Measurements from ENCODE around the gene KCNK15. TPM values are rescaled to one million over a fixed set of nuclear protein-coding genes. Genes with fewer than 3 reads are reported as not detected.

Gene KCNK15
- total and polyA plus RNA-seq, 4 donors, result 0.48 to 2.6 (median 1.1) TPM

DNA sequence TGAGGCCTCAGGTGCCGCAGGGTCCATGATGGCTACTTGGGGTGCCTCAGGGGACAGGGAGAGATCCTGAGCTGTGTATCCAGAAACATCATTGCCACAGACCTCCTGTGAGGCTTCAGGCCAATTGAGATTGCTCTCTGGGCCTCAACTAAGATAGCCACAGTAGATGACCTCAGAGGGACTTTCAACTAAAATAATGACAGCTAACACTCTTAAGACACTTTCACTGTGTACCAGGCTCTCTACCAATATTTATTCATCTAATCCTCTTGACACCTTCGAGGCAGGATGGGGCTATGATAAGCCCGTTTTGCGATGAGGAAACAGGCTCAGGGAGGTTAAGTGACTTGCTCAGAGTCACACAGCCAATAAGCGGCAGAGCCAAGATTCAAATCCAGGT is 54.0 kb downstream of the KCNK15 start:
- H3K27ac ChIP-seq (ENCODE audit: low read depth in 1 of 2, low read length in 1 of 2), result no peak overlapping the region
- DNase-seq (no peak), ATAC-seq (ENCODE audit: insufficient read depth, low FRiP score) (no peak)
- no peak overlapping the region for H3K4me3 ChIP-seq
- WGBS, 2 donors, result 79 to 90% methylated on average over 5 of the region's 5 CpGs
- no peak for TF ChIP-seq CTCF (IDR thresholded peaks at IDR 0.05; ENCODE audit: control extremely low read depth, extremely low read depth)
- H3K36me3 ChIP-seq (ENCODE audit: control insufficient read depth in 4 of 4, insufficient read depth in 4 of 4, low read length in 4 of 4), result no peaks in the 10 kb centered on the region
- no peaks in the 10 kb centered on the region for H3K9me3 ChIP-seq (ENCODE audit: control insufficient read depth in 4 of 4, insufficient read depth in 3 of 4, low read length in 3 of 4)
- H3K9ac ChIP-seq (ENCODE audit: insufficient read depth in 1 of 2, low read length in 2 of 2), result no peak overlapping the region
- peaks cover 0 to 5% (median 0%) of the 10 kb centered on the region in 5 donors for H3K4me1 ChIP-seq (ENCODE audit: control insufficient read depth in 5 of 5, insufficient read depth in 5 of 5, low read length in 5 of 5)
- H3K27me3 ChIP-seq (ENCODE audit: control insufficient read depth in 3 of 3, insufficient read depth in 3 of 3, low read length in 2 of 3), result no peaks in the 10 kb centered on the region

GRCh38 chr20:44800391-44801046 is 54.9 kb downstream of the KCNK15 start:
- Histone ChIP-seq H3K9ac (ENCODE audit: insufficient read depth in 1 of 2, low read length in 2 of 2) (no peak overlapping the region), H3K4me1 (ENCODE audit: control insufficient read depth in 5 of 5, insufficient read depth in 5 of 5, low read length in 5 of 5) (peaks cover 0 to 8% (median 0%) of the 10 kb centered on the region in 5 donors), H3K4me3 (no peak overlapping the region), H3K36me3 (ENCODE audit: control insufficient read depth in 4 of 4, insufficient read depth in 4 of 4, low read length in 4 of 4) (no peaks in the 10 kb centered on the region), H3K27me3 (ENCODE audit: control insufficient read depth in 3 of 3, insufficient read depth in 3 of 3, low read length in 2 of 3) (no peaks in the 10 kb centered on the region), H3K27ac (ENCODE audit: low read depth in 1 of 2, low read length in 1 of 2) (no peak overlapping the region), H3K9me3 (ENCODE audit: control insufficient read depth in 4 of 4, insufficient read depth in 3 of 4, low read length in 3 of 4) (no peaks in the 10 kb centered on the region)
- ATAC-seq (ENCODE audit: insufficient read depth, low FRiP score) (no peak), DNase-seq (no peak)
- no peak for TF ChIP-seq CTCF (IDR thresholded peaks at IDR 0.05; ENCODE audit: control extremely low read depth, extremely low read depth)
- WGBS, 2 donors, result 83 to 88% methylated on average over 8 of the region's 8 CpGs

Other genes with a start within 250 kb of the KCNK15 start
- gene SERINC3, start 223.8 kb upstream of the KCNK15 start, total RNA-seq, result 10 to 100 TPM; 76.5 to 83.9 TPM
- 10 to 100 TPM; 36.7 to 76.1 TPM for gene SERINC3, start 223.8 kb upstream of the KCNK15 start, polyA plus RNA-seq
- 10 to 100 TPM; 45.7 to 62.7 TPM for gene PKIG, start 163.3 kb upstream of the KCNK15 start, total RNA-seq
- gene PKIG, start 163.3 kb upstream of the KCNK15 start, polyA plus RNA-seq, result 10 to 100 TPM; 63.2 to 67.8 TPM
- gene ADA, start 94.2 kb upstream of the KCNK15 start, total RNA-seq, result 1 to 10 TPM; 6.2 to 9.8 TPM
- 10 to 100 TPM in 1 of 2 donors, 1 to 10 TPM in 1; 4.2 to 55.2 TPM for gene ADA, start 94.2 kb upstream of the KCNK15 start, polyA plus RNA-seq
- gene CCN5, start 30.5 kb upstream of the KCNK15 start, total RNA-seq, result 10 to 100 TPM in 1 of 2 donors, under 1 TPM in 1; 0.23 to 44.8 TPM
- gene CCN5, start 30.5 kb upstream of the KCNK15 start, polyA plus RNA-seq, result 10 to 100 TPM; 24.1 to 92.1 TPM
- 1 to 10 TPM in 1 of 2 donors, under 1 TPM in 1; 0.43 to 5.6 TPM for gene RIMS4, start 64.7 kb downstream of the KCNK15 start, total RNA-seq
- 1 to 10 TPM in 1 of 2 donors, under 1 TPM in 1; 0.49 to 2.6 TPM for gene RIMS4, start 64.7 kb downstream of the KCNK15 start, polyA plus RNA-seq
- 100 to 1,000 TPM; 117 to 186 TPM for gene YWHAB, start 139.8 kb downstream of the KCNK15 start, total RNA-seq
- 100 to 1,000 TPM in 1 of 2 donors, 10 to 100 TPM in 1; 69.0 to 133 TPM for gene YWHAB, start 139.8 kb downstream of the KCNK15 start, polyA plus RNA-seq
- gene PABPC1L, start 164.2 kb downstream of the KCNK15 start, total RNA-seq, result 10 to 100 TPM; 34.5 to 56.9 TPM
- gene PABPC1L, start 164.2 kb downstream of the KCNK15 start, polyA plus RNA-seq, result 10 to 100 TPM; 16.9 to 63.3 TPM
- 10 to 100 TPM in 1 of 2 donors, 1 to 10 TPM in 1; 9.8 to 18.2 TPM for gene TOMM34, start 214.5 kb downstream of the KCNK15 start, total RNA-seq
- gene TOMM34, start 214.5 kb downstream of the KCNK15 start, polyA plus RNA-seq, result 10 to 100 TPM; 16.1 to 24.7 TPM
- gene STK4, start 220.6 kb downstream of the KCNK15 start, total RNA-seq, result 10 to 100 TPM; 34.6 to 70.9 TPM
- 10 to 100 TPM; 11.8 to 21.7 TPM for gene STK4, start 220.6 kb downstream of the KCNK15 start, polyA plus RNA-seq